K562 (cell line): ENCODE data around the gene TMEM150A. TPM values are rescaled to one million over a fixed set of nuclear protein-coding genes. Genes with fewer than 3 reads are reported as not detected.
A peak's percentile ranks its signal among the peaks of the same experiment; 100 is the strongest.

Experiments
- ETS2 ChIP-seq: IDR thresholded peaks from 2 replicates; pipeline ENCODE4 v1.6.1; 2016; ENCODE audit warnings: borderline replicate concordance, missing genetic modification characterization, mild to moderate bottlenecking, moderate library complexity, missing compliant biosample characterization; ENCODE audit not compliant: poor library complexity, severe bottlenecking
- NR4A1 ChIP-seq, 2 experiments: fragments of 250-450 bp in 1 of 2; fragments of 450-650 bp in 1 of 2; sonication (Bioruptor Pico) in 1 of 2; IDR thresholded peaks; 2 replicates each; pipeline versions ENCODE4 v1.4.0 to v1.6.1; 2016 to 2020; ENCODE audit warnings: mild to moderate bottlenecking in 2 of 2, missing compliant biosample characterization in 1 of 2, missing genetic modification characterization in 1 of 2, moderate library complexity in 1 of 2
- PHF8 ChIP-seq: fragments of 200-600 bp; sonication (generic); IDR thresholded peaks from 2 replicates; pipeline ENCODE4 v1.6.1; 2012; ENCODE audit warnings: mixed run types, mild to moderate bottlenecking, inconsistent platforms, low read length, moderate library complexity, borderline replicate concordance
- SMAD2 ChIP-seq: fragments of 150-350 bp; IDR thresholded peaks from 2 replicates; pipeline ENCODE4 v1.6.1; 2014; ENCODE audit warnings: low read depth, mild to moderate bottlenecking, low read length
- TRIM24 ChIP-seq, 2 experiments: fragments of 450-650 bp; IDR thresholded peaks; 2 replicates each; pipeline ENCODE4 v1.6.1; 2016
- XRCC3 ChIP-seq: fragments of 450-650 bp; IDR thresholded peaks from 2 replicates; pipeline ENCODE4 v1.6.1; 2017; ENCODE audit warnings: mild to moderate bottlenecking, moderate library complexity
- ZNF23 ChIP-seq: fragments of 250-450 bp; sonication (Bioruptor Pico); IDR thresholded peaks from 2 replicates; pipeline ENCODE4 v1.4.0; 2020; ENCODE audit warnings: mild to moderate bottlenecking
- ZNF57 ChIP-seq: fragments of 450-650 bp; formaldehyde crosslinking; IDR thresholded peaks from 2 replicates; pipeline ENCODE4 v1.4.0; 2020; ENCODE audit warnings: mild to moderate bottlenecking, moderate library complexity
- ZNF75A ChIP-seq: fragments of 450-650 bp; formaldehyde crosslinking; IDR thresholded peaks from 2 replicates; pipeline ENCODE4 v1.4.0; 2020; ENCODE audit warnings: mild to moderate bottlenecking
- polyA plus RNA-seq, 8 experiments: library from polyadenylated mRNA; depleted of rRNA in 4 of 8; stranded (reverse) in 5 of 8; unstranded in 3 of 8; fragments of >200 nt; fragmentation: Nextera tagmentation in 2 of 8; fragmentation: Illumina TruSeq in 1 of 8; extraction: Ambion mirVana in 2 of 8; extraction: Trizol in 1 of 8; gene quantifications; 2 replicates each; pipeline versions ENCODE4 v1.2.1 to v1.2.3, GENCODE V29; 2011 to 2014; ENCODE audit warnings: inconsistent platforms in 1 of 8, missing spikeins in 1 of 8
- total RNA-seq, 7 experiments: library from RNA; depleted of rRNA in 6 of 7; stranded (reverse); fragments of >200 nt in 6 of 7; fragmentation: Illumina TruSeq in 2 of 7; extraction: Trizol in 2 of 7; gene quantifications; 2 replicates each; pipeline versions ENCODE4 v1.2.1 to v1.2.3, GENCODE V29; 2011 to 2021; ENCODE audit warnings: low replicate concordance in 1 of 7
- TF ChIP-seq, protein P1 (sequence below): IDR thresholded peaks from 3 replicates; pipeline ENCODE4 v1.6.1; 2011; ENCODE audit warnings: borderline replicate concordance, mild to moderate bottlenecking, moderate library complexity; ENCODE audit not compliant: insufficient read length; ENCODE audit errors: extremely low read depth
- TF ChIP-seq, protein P2 (sequence below), 3 experiments: fragments of 200-800 bp in 1 of 3; fragments of 250-450 bp in 1 of 3; fragments of 450-650 bp in 1 of 3; sonication (Bioruptor Pico) in 1 of 3; sonication (Bioruptor generic) in 1 of 3; formaldehyde crosslinking in 1 of 3; IDR thresholded peaks; 2 replicates each; pipeline versions ENCODE4 v1.6.1 to v1.8.0; 2016 to 2022; ENCODE audit warnings: mild to moderate bottlenecking in 2 of 3, missing genetic modification characterization in 2 of 3, missing compliant biosample characterization in 1 of 3, moderate library complexity in 1 of 3
- TF ChIP-seq, protein P3 (sequence below): fragments of 450-650 bp; formaldehyde crosslinking; IDR thresholded peaks from 2 replicates; pipeline ENCODE4 v1.4.0; 2022; ENCODE audit warnings: missing genetic modification characterization
- TF ChIP-seq, protein P4 (sequence below): fragments of 250-450 bp; sonication (Bioruptor Pico); IDR thresholded peaks from 2 replicates; pipeline ENCODE4 v1.9.0; 2021; ENCODE audit warnings: mild to moderate bottlenecking, inconsistent platforms
- TF ChIP-seq, protein P5 (sequence below): fragments of 450-650 bp; formaldehyde crosslinking; IDR thresholded peaks from 2 replicates; pipeline ENCODE4 v1.4.0; 2022; ENCODE audit warnings: mild to moderate bottlenecking, moderate library complexity

TMEM150A gene
- total and polyA plus RNA-seq, 9 of the 15 experiments (the other 6 are each of a cell fraction or from before 2014, with no cell fraction given), result 3.9 to 17.1 (median 8.4) TPM

DNA sequence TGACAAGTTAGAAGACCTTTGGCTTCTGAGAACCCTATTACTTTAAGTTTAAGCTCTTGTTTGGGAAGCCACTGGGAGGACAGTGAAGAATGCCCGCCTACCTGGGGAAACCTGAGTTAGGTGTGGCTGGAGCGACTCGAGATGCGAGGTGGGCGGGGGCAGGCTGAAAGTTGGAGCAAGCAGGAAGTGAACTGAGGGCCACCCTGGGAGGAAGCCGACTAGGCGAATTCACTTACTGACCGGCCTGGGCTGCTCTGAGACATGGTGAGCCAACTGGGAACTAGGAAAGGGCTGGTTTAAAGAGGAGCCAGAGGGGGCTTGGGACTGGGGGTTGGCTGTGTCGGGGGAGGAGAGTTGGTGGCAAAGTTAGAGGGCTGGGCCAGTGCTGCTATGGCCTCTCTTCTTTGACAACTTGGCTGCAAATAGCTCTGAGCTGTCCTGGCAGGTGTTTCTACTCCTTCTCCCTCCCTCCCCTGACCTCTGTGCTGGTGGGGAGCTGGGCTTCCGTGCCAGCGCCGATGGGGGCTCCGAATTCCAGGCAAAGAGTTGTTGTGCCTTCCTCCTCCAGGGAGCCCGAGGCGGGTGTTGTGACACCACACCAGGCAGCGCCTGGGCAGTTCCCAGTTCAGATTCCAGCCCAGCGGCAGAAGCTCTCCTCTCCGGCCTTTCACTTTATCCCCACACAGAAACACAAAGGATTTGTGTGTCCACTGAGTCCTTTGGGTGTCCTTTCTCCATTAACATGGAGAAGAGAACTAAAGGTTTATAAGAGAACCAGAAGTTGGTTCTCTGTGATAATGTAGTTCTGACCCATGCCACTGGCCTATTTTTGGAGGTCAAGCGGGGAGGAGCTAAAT, 24.9 kb downstream of the TMEM150A start, which contains the start of gene VAMP8 (continued):
- TF ChIP-seq, protein P1, sequence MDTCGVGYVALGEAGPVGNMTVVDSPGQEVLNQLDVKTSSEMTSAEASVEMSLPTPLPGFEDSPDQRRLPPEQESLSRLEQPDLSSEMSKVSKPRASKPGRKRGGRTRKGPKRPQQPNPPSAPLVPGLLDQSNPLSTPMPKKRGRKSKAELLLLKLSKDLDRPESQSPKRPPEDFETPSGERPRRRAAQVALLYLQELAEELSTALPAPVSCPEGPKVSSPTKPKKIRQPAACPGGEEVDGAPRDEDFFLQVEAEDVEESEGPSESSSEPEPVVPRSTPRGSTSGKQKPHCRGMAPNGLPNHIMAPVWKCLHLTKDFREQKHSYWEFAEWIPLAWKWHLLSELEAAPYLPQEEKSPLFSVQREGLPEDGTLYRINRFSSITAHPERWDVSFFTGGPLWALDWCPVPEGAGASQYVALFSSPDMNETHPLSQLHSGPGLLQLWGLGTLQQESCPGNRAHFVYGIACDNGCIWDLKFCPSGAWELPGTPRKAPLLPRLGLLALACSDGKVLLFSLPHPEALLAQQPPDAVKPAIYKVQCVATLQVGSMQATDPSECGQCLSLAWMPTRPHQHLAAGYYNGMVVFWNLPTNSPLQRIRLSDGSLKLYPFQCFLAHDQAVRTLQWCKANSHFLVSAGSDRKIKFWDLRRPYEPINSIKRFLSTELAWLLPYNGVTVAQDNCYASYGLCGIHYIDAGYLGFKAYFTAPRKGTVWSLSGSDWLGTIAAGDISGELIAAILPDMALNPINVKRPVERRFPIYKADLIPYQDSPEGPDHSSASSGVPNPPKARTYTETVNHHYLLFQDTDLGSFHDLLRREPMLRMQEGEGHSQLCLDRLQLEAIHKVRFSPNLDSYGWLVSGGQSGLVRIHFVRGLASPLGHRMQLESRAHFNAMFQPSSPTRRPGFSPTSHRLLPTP, result no peak
- TF ChIP-seq, protein P2, sequence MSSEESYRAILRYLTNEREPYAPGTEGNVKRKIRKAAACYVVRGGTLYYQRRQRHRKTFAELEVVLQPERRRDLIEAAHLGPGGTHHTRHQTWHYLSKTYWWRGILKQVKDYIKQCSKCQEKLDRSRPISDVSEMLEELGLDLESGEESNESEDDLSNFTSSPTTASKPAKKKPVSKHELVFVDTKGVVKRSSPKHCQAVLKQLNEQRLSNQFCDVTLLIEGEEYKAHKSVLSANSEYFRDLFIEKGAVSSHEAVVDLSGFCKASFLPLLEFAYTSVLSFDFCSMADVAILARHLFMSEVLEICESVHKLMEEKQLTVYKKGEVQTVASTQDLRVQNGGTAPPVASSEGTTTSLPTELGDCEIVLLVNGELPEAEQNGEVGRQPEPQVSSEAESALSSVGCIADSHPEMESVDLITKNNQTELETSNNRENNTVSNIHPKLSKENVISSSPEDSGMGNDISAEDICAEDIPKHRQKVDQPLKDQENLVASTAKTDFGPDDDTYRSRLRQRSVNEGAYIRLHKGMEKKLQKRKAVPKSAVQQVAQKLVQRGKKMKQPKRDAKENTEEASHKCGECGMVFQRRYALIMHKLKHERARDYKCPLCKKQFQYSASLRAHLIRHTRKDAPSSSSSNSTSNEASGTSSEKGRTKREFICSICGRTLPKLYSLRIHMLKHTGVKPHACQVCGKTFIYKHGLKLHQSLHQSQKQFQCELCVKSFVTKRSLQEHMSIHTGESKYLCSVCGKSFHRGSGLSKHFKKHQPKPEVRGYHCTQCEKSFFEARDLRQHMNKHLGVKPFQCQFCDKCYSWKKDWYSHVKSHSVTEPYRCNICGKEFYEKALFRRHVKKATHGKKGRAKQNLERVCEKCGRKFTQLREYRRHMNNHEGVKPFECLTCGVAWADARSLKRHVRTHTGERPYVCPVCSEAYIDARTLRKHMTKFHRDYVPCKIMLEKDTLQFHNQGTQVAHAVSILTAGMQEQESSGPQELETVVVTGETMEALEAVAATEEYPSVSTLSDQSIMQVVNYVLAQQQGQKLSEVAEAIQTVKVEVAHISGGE (CRISPR knock-in tag; IDR thresholded peaks at IDR 0.05), result no peak; a peak in 1 of 6 replicates
- TF ChIP-seq SMAD2, result no peak
- no peak for TF ChIP-seq NR4A1 (CRISPR knock-in tag; IDR thresholded peaks at IDR 0.05)
- TF ChIP-seq NR4A1 (tag; IDR thresholded peaks at IDR 0.05), result no peak
- TF ChIP-seq, protein P3, sequence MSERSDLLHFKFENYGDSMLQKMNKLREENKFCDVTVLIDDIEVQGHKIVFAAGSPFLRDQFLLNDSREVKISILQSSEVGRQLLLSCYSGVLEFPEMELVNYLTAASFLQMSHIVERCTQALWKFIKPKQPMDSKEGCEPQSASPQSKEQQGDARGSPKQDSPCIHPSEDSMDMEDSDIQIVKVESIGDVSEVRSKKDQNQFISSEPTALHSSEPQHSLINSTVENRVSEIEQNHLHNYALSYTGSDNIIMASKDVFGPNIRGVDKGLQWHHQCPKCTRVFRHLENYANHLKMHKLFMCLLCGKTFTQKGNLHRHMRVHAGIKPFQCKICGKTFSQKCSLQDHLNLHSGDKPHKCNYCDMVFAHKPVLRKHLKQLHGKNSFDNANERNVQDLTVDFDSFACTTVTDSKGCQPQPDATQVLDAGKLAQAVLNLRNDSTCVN, result no peak
- TF ChIP-seq ZNF57, result no peak
- no peak for TF ChIP-seq TRIM24 (IDR thresholded peaks at IDR 0.05)
- TF ChIP-seq, protein P4, sequence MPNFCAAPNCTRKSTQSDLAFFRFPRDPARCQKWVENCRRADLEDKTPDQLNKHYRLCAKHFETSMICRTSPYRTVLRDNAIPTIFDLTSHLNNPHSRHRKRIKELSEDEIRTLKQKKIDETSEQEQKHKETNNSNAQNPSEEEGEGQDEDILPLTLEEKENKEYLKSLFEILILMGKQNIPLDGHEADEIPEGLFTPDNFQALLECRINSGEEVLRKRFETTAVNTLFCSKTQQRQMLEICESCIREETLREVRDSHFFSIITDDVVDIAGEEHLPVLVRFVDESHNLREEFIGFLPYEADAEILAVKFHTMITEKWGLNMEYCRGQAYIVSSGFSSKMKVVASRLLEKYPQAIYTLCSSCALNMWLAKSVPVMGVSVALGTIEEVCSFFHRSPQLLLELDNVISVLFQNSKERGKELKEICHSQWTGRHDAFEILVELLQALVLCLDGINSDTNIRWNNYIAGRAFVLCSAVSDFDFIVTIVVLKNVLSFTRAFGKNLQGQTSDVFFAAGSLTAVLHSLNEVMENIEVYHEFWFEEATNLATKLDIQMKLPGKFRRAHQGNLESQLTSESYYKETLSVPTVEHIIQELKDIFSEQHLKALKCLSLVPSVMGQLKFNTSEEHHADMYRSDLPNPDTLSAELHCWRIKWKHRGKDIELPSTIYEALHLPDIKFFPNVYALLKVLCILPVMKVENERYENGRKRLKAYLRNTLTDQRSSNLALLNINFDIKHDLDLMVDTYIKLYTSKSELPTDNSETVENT (CRISPR knock-in tag), result no peak
- TF ChIP-seq PHF8, result peak; percentile 47; the same call in 1 of the 2 replicates
- TF ChIP-seq, protein P5, sequence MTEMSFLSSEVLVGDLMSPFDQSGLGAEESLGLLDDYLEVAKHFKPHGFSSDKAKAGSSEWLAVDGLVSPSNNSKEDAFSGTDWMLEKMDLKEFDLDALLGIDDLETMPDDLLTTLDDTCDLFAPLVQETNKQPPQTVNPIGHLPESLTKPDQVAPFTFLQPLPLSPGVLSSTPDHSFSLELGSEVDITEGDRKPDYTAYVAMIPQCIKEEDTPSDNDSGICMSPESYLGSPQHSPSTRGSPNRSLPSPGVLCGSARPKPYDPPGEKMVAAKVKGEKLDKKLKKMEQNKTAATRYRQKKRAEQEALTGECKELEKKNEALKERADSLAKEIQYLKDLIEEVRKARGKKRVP (CRISPR knock-in tag), result no peak
- no peak for TF ChIP-seq XRCC3
- TF ChIP-seq ZNF23, result no peak
- no peak for TF ChIP-seq ETS2
- no peak for TF ChIP-seq ZNF75A (CRISPR knock-in tag)
